ENCODE results near the gene MRI1.

Gene MRI1

DNA sequence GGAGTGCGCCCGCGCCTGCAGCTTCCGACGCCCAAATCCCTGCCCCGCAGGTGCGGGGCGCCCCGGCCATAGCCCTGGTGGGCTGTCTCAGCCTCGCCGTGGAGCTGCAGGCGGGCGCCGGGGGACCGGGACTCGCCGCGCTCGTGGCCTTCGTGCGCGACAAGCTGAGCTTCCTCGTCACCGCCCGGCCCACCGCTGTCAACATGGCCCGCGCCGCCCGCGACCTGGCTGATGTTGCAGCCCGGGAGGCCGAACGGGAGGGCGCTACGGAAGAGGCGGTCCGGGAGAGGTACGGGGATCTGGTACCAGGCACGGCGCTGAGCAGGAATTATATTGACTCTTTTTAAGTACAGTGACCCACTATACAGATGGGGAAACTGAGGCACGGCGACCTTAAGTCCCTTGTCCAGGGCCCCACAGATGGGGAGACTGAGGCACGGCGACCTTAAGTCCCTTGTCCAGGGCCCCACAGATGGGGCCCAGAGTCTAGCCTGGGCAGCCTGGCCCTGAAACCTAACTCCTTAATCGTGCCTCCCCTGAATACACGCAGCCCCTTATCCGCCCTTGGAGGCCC, 586 bp downstream of the MRI1 start:
- ChIA-PET CTCF (interaction anchor here (1.1 kb wide), 1 partner anchor 17 kb away, joined by 3 read pairs; a partner anchor contains a TSS), POLR2A (interaction anchor here (0.6 to 1.1 kb wide), 3 partner anchors 19 to 108 kb away, joined by 3 to 4 read pairs (median 3); no protein-coding TSS in a partner anchor)
- peak; percentile 46 for DNase-seq (ENCODE audit: extremely low spot score)
- TF ChIP-seq, protein P1, sequence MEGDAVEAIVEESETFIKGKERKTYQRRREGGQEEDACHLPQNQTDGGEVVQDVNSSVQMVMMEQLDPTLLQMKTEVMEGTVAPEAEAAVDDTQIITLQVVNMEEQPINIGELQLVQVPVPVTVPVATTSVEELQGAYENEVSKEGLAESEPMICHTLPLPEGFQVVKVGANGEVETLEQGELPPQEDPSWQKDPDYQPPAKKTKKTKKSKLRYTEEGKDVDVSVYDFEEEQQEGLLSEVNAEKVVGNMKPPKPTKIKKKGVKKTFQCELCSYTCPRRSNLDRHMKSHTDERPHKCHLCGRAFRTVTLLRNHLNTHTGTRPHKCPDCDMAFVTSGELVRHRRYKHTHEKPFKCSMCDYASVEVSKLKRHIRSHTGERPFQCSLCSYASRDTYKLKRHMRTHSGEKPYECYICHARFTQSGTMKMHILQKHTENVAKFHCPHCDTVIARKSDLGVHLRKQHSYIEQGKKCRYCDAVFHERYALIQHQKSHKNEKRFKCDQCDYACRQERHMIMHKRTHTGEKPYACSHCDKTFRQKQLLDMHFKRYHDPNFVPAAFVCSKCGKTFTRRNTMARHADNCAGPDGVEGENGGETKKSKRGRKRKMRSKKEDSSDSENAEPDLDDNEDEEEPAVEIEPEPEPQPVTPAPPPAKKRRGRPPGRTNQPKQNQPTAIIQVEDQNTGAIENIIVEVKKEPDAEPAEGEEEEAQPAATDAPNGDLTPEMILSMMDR (IDR thresholded peaks at IDR 0.05; ENCODE audit: control extremely low read depth, extremely low read depth, low read depth, missing control alignments), result no peak

DNA sequence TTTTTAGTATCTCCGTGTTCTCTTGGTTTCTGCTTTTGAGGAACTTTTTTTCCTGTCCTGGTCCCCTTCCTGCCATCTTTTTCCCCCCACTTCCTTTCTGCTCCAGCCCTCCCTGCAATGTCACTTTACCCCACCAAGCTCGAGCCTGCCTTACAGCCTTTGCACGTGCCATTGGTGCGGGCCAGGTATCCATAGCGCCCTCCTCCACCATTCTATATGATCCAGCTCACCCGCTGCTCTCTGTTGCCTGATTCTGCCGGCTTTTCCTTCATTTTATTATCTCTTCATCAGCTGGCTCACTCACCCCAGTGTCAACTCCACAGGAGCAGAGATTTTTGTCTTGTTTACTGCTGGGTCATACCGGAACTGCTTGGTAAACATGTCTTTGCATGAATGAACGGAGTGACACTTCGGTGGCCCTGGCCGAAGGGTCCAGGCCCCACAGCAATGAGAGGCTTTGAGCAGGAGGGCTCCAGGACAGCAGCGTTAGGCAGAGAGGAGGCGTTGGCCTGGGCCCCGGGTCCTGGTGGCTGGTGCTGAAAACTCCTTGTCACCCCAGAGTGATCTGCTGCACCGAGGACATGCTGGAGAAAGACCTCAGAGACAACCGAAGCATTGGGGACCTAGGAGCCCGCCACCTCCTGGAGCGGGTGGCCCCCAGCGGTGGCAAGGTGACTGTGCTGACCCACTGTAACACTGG, 1.2 kb downstream of the MRI1 start:
- no peak for DNase-seq (ENCODE audit: extremely low spot score)
- TF ChIP-seq, protein P1 (IDR thresholded peaks at IDR 0.05; ENCODE audit: control extremely low read depth, extremely low read depth, low read depth, missing control alignments), result no peak
- POLR2A ChIA-PET, result no interaction called here
- CTCF ChIA-PET, result interaction anchor here (1.1 kb wide), 1 partner anchor 18 kb away, joined by 3 read pairs; a partner anchor contains a TSS

GRCh38 chr19:13766095-13766481, 1.8 kb downstream of the MRI1 start:
- POLR2A ChIA-PET, result no interaction called here
- TF ChIP-seq, protein P1 (IDR thresholded peaks at IDR 0.05; ENCODE audit: control extremely low read depth, extremely low read depth, low read depth, missing control alignments), result no peak
- CTCF ChIA-PET, result no interaction called here
- DNase-seq (ENCODE audit: extremely low spot score), result no peak

GRCh38 chr19:13768510-13768909, 4.2 kb downstream of the MRI1 start:
- DNase-seq (ENCODE audit: extremely low spot score), result no peak
- ChIA-PET POLR2A (interaction anchor here (0.8 kb wide), 1 partner anchor 20 kb away, joined by 3 read pairs; a partner anchor contains a TSS), CTCF (interaction anchor here (0.6 to 1.6 kb wide), 3 partner anchors 16 to 29 kb away, joined by 3 to 4 read pairs (median 3); a partner anchor contains a TSS)
- TF ChIP-seq, protein P1 (IDR thresholded peaks at IDR 0.05; ENCODE audit: control extremely low read depth, extremely low read depth, low read depth, missing control alignments), result no peak

DNA sequence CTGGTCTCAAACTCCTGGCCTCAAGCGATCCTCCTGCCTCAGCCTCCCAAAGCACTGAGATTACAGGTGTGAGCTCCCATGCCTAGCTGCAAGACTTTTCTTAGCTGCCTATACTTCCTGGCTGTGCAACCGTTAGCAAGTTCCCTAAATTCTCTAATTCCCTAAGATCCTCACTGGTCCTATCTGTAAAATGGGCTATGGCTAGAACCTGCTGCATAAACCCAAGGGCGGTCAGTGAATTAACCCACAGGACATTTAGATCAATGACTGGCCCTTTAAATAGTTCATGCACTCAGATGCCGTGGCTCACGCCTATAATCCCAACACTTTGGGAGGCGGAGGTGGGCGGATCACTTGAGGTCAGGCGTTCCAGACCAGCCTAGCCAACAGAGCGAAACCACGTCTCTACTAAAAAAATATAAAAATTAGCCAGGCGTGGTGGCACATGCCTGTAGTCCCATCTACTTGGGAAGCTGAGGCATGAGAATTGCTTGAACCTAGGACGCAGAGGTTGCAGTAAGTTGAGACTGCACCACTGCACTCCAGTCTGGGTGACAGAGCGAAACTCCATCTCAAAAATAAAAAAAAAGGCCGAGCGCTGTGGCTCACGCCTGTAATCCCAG, 5.8 kb downstream of the MRI1 start:
- POLR2A ChIA-PET, result no interaction called here

More for the DNA sequence above, 5.8 kb downstream of the MRI1 start:
- TF ChIP-seq, protein P1 (IDR thresholded peaks at IDR 0.05; ENCODE audit: control extremely low read depth, extremely low read depth, low read depth, missing control alignments), result no peak
- no peak for DNase-seq (ENCODE audit: extremely low spot score)
- CTCF ChIA-PET, result interaction anchor here (1.6 kb wide), 1 partner anchor 22 kb away, joined by 3 read pairs; a partner anchor contains a TSS
